ENCODE measurements around the gene CAPZA3. TPM values are rescaled to one million over a fixed set of nuclear protein-coding genes. Genes with fewer than 3 reads are reported as not detected.
A peak's percentile ranks its signal among the peaks of the same experiment; 100 is the strongest.

The CAPZA3 gene
- total RNA-seq, 2 donors from 2014 or later, result not detected

- no peak overlapping the region for H3K4me3 Mint-ChIP-seq
- no peak overlapping the region for H3K9ac ChIP-seq (ENCODE audit: extremely low read depth, low read length, poor library complexity, severe bottlenecking)
- H3K4me3 ChIP-seq (ENCODE audit: low read length), result no peak overlapping the region
- DNase-seq, result peak; percentile 63
- H3K9me3 ChIP-seq (ENCODE audit: control insufficient read depth, low read length), result no peaks in the 10 kb centered on the region
- WGBS, 2 experiments (ENCODE audit: insufficient coverage in 1 of 2, insufficient read length in 1 of 2), result 74 to 75% methylated on average over 1 of the region's 1 CpG
- no peaks in the 10 kb centered on the region for H3K27me3 ChIP-seq (ENCODE audit: control insufficient read depth, insufficient read depth, low read length, poor library complexity, severe bottlenecking)
- peaks cover 61% of the 10 kb centered on the region for H3K4me1 Mint-ChIP-seq
- H3K27ac ChIP-seq (ENCODE audit: low read depth, low read length), result no peak overlapping the region
- H3K9me3 Mint-ChIP-seq, result no peaks in the 10 kb centered on the region
- no peak for TF ChIP-seq CTCF (conservative IDR thresholded peaks at IDR 0.05)
- H3K4me1 ChIP-seq (ENCODE audit: control insufficient read depth, insufficient read depth, low read length), result peaks cover 9% of the 10 kb centered on the region
- H3K27ac Mint-ChIP-seq, result no peak overlapping the region
- H3K27me3 Mint-ChIP-seq (ENCODE audit: insufficient read depth), result no peaks in the 10 kb centered on the region
- H3K36me3 ChIP-seq (ENCODE audit: control insufficient read depth, insufficient read depth, low read length), result no peaks in the 10 kb centered on the region
- H3K36me3 Mint-ChIP-seq (ENCODE audit: low read depth), result no peaks in the 10 kb centered on the region
Observed at GRCh38 chr12:18747895-18748294, 10.0 kb downstream of the CAPZA3 start.

GRCh38 chr12:18749386-18749957 lies 11.6 kb downstream of the CAPZA3 start:
- Mint-ChIP-seq H3K9me3 (no peaks in the 10 kb centered on the region), H3K4me3 (no peak overlapping the region), H3K36me3 (ENCODE audit: low read depth) (no peaks in the 10 kb centered on the region), H3K27me3 (ENCODE audit: insufficient read depth) (no peaks in the 10 kb centered on the region), H3K27ac (no peak overlapping the region), H3K4me1 (peaks cover 76% of the 10 kb centered on the region)
- DNase-seq, result no peak
- H3K9ac ChIP-seq (ENCODE audit: extremely low read depth, low read length, poor library complexity, severe bottlenecking), result no peak overlapping the region
- no peaks in the 10 kb centered on the region for H3K9me3 ChIP-seq (ENCODE audit: control insufficient read depth, low read length)
- 93 to 100% methylated on average over 2 to 4 of the region's 4 CpGs for WGBS, 2 experiments (ENCODE audit: insufficient coverage in 1 of 2, insufficient read length in 1 of 2)
- H3K27me3 ChIP-seq (ENCODE audit: control insufficient read depth, insufficient read depth, low read length, poor library complexity, severe bottlenecking), result no peaks in the 10 kb centered on the region
- peaks cover 24% of the 10 kb centered on the region for H3K4me1 ChIP-seq (ENCODE audit: control insufficient read depth, insufficient read depth, low read length)
- TF ChIP-seq CTCF (conservative IDR thresholded peaks at IDR 0.05), result no peak
- H3K27ac ChIP-seq (ENCODE audit: low read depth, low read length), result no peak overlapping the region
- no peak overlapping the region for H3K4me3 ChIP-seq (ENCODE audit: low read length)
- H3K36me3 ChIP-seq (ENCODE audit: control insufficient read depth, insufficient read depth, low read length), result no peaks in the 10 kb centered on the region

GRCh38 chr12:18750085-18750484 lies 12.2 kb downstream of the CAPZA3 start:
- Histone ChIP-seq H3K27ac (ENCODE audit: low read depth, low read length) (no peak overlapping the region), H3K27me3 (ENCODE audit: control insufficient read depth, insufficient read depth, low read length, poor library complexity, severe bottlenecking) (no peaks in the 10 kb centered on the region), H3K9ac (ENCODE audit: extremely low read depth, low read length, poor library complexity, severe bottlenecking) (no peak overlapping the region), H3K4me3 (ENCODE audit: low read length) (no peak overlapping the region), H3K36me3 (ENCODE audit: control insufficient read depth, insufficient read depth, low read length) (no peaks in the 10 kb centered on the region), H3K4me1 (ENCODE audit: control insufficient read depth, insufficient read depth, low read length) (peaks cover 26% of the 10 kb centered on the region), H3K9me3 (ENCODE audit: control insufficient read depth, low read length) (no peaks in the 10 kb centered on the region)
- no peak for DNase-seq
- H3K9me3 Mint-ChIP-seq, result no peaks in the 10 kb centered on the region
- H3K27me3 Mint-ChIP-seq (ENCODE audit: insufficient read depth), result no peaks in the 10 kb centered on the region
- no peaks in the 10 kb centered on the region for H3K36me3 Mint-ChIP-seq (ENCODE audit: low read depth)
- no peak overlapping the region for H3K4me3 Mint-ChIP-seq
- H3K27ac Mint-ChIP-seq, result peak overlapping the region; percentile 59
- WGBS, 2 experiments (ENCODE audit: insufficient coverage in 1 of 2, insufficient read length in 1 of 2), result 100% methylated on average over 1 of the region's 1 CpG; no CpG with 5 or more reads in 1 of the 2 experiments
- peaks cover 76% of the 10 kb centered on the region for H3K4me1 Mint-ChIP-seq
- TF ChIP-seq CTCF (conservative IDR thresholded peaks at IDR 0.05), result no peak
